Measurements from ENCODE around the gene CCDC88B. TPM values are rescaled to one million over a fixed set of nuclear protein-coding genes. Genes with fewer than 3 reads are reported as not detected.

CCDC88B gene
- total and polyA plus RNA-seq, 4 donors, result 13.6 to 56.8 (median 43.4) TPM

DNA sequence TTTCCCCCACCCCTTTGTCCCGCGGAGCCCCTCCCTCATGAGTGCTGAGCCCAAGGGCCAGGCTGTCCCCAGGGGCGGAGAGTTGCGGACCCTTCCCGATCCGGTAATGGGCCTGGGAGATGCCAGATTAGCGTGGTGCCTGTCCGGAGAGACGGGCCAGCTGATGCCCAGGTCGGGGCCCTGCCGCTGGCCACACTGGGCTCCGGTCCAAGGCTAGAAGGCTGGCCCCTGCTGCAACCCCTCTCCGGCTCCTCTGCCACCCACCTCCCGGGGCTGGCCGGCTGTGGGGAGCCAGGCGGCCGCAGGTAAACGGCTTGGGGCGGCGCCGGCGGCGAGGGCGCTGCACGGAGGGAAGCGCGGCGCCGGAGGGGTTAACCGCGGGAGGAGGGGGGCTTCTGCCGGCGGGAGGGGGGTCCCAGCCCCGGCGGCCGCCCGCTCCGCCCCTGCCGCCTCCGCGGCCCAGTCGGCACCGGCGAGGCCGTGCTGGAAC, 48.7 kb upstream of the CCDC88B start, which contains the start of gene KCNK4:
Gene KCNK4 (plus strand): TSS at position 41 of the 490 bp plus-strand sequence. CDS start 1,717 bp downstream, outside the sequence.
- H3K4me1 ChIP-seq (ENCODE audit: control insufficient read depth in 5 of 5, insufficient read depth in 5 of 5, low read length in 5 of 5), result peaks cover 0 to 15% (median 0%) of the 10 kb centered on the region in 5 donors
- DNase-seq (no peak), ATAC-seq (ENCODE audit: insufficient read depth, low FRiP score) (no peak)
- H3K9ac ChIP-seq (ENCODE audit: insufficient read depth in 1 of 2, low read length in 2 of 2), result no peak within 1 kb of the TSS
- H3K9me3 ChIP-seq (ENCODE audit: control insufficient read depth in 4 of 4, insufficient read depth in 3 of 4, low read length in 3 of 4), result peaks cover 0 to 5% (median 0%) of the 10 kb centered on the region in 4 donors
- TF ChIP-seq, protein P1, sequence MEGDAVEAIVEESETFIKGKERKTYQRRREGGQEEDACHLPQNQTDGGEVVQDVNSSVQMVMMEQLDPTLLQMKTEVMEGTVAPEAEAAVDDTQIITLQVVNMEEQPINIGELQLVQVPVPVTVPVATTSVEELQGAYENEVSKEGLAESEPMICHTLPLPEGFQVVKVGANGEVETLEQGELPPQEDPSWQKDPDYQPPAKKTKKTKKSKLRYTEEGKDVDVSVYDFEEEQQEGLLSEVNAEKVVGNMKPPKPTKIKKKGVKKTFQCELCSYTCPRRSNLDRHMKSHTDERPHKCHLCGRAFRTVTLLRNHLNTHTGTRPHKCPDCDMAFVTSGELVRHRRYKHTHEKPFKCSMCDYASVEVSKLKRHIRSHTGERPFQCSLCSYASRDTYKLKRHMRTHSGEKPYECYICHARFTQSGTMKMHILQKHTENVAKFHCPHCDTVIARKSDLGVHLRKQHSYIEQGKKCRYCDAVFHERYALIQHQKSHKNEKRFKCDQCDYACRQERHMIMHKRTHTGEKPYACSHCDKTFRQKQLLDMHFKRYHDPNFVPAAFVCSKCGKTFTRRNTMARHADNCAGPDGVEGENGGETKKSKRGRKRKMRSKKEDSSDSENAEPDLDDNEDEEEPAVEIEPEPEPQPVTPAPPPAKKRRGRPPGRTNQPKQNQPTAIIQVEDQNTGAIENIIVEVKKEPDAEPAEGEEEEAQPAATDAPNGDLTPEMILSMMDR (IDR thresholded peaks at IDR 0.05; ENCODE audit: control extremely low read depth, extremely low read depth), result no peak
- WGBS, 2 donors, result 3 to 9% methylated on average over 18 to 45 of the region's 45 CpGs
- H3K27me3 ChIP-seq (ENCODE audit: control insufficient read depth in 3 of 3, insufficient read depth in 3 of 3, low read length in 2 of 3), result peaks cover 0 to 49% (median 39%) of the 10 kb centered on the region in 3 donors
- peak within 1 kb of the TSS; percentile 10 for H3K4me3 ChIP-seq
- H3K27ac ChIP-seq (ENCODE audit: low read depth in 1 of 2, low read length in 1 of 2), result no peak within 1 kb of the TSS
- peaks cover 0 to 3% (median 0%) of the 10 kb centered on the region in 4 donors for H3K36me3 ChIP-seq (ENCODE audit: control insufficient read depth in 4 of 4, insufficient read depth in 4 of 4, low read length in 4 of 4)

DNA sequence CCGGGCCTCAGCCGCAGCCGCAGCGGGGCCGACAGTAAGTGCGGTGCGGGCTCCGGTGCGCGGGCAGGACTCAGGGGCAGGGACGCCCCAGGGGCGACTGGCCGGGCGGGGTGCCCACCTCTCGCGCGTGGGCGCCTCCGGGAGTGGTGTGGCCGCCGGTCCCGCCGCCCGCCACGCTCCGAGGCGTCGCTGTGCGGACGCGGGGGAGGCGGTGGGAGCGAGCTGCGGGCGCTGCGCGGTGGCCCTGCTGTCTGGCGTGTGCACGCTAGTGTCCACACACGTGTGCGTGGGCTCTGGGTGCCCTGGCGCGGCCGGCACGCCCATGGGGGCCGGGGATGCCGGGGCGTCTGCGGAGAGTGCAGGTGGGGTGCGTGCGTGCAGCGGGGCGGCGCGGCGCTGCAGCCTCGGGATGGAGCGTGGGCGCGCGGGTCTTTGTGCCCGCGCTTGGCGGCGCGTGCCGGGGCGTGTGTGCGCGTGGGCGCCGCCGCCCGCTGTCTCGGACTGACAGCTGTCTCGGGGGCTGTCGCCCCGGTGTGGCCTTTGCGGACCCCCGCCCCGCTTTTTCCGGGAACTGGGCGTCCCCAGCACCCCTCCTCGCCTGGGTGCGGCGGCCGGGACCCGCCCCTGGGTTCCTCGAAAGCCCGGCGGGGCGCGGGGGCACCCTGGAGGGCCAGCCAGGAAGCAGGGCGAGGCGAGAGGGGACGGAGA, 48.1 kb upstream of the CCDC88B start:
- H3K36me3 ChIP-seq (ENCODE audit: control insufficient read depth in 4 of 4, insufficient read depth in 4 of 4, low read length in 4 of 4), result peaks cover 0 to 3% (median 0%) of the 10 kb centered on the region in 4 donors
- DNase-seq, result no peak
- H3K9me3 ChIP-seq (ENCODE audit: control insufficient read depth in 4 of 4, insufficient read depth in 3 of 4, low read length in 3 of 4), result peaks cover 0 to 5% (median 0%) of the 10 kb centered on the region in 4 donors
- 0 to 1% methylated on average over 60 to 96 of the region's 96 CpGs for WGBS, 2 donors
- peaks cover 0 to 55% (median 45%) of the 10 kb centered on the region in 3 donors for H3K27me3 ChIP-seq (ENCODE audit: control insufficient read depth in 3 of 3, insufficient read depth in 3 of 3, low read length in 2 of 3)
- H3K4me1 ChIP-seq (ENCODE audit: control insufficient read depth in 5 of 5, insufficient read depth in 5 of 5, low read length in 5 of 5), result peaks cover 0 to 15% (median 0%) of the 10 kb centered on the region in 5 donors
- ATAC-seq (ENCODE audit: insufficient read depth, low FRiP score), result no peak
- TF ChIP-seq, protein P1 (IDR thresholded peaks at IDR 0.05; ENCODE audit: control extremely low read depth, extremely low read depth), result no peak
- H3K9ac ChIP-seq (ENCODE audit: insufficient read depth in 1 of 2, low read length in 2 of 2), result no peak overlapping the region
- H3K27ac ChIP-seq (ENCODE audit: low read depth in 1 of 2, low read length in 1 of 2), result no peak overlapping the region
- peak overlapping the region; percentile 10 for H3K4me3 ChIP-seq

DNA sequence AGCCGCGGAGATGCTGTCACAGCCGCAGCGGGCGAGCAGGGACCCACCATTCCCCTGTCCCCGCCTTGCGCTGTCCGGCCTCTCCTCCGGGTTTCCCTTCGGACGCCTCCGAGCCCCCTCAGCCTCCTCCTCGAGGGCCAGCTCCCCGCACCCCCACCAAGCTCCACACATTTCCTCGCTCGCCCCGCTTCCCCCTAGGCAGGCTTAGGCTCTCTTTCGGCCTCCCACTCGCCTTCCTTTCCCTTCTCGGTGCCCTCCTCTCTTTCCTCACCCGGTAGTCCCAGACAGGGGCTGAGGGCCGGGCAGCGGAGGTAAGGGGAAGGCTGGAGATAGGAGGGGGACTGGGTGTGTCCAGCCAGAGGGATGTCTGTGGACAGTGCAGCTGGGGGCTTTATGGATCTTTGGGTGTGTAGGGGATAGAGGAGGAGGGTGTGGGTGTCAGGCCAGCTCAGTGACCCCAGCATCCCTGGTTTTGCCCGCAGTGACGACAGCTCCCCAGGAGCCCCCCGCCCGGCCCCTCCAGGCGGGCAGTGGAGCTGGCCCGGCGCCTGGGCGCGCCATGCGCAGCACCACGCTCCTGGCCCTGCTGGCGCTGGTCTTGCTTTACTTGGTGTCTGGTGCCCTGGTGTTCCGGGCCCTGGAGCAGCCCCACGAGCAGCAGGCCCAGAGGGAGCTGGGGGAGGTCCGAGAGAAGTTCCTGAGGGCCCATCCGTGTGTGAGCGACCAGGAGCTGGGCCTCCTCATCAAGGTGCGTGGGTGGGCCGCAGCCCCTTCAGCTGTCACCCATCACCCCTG, 47.3 kb upstream of the CCDC88B start:
- 32 to 43% methylated on average over 35 to 42 of the region's 42 CpGs for WGBS, 2 donors
- TF ChIP-seq, protein P1 (IDR thresholded peaks at IDR 0.05; ENCODE audit: control extremely low read depth, extremely low read depth), result no peak
- Histone ChIP-seq H3K27me3 (ENCODE audit: control insufficient read depth in 3 of 3, insufficient read depth in 3 of 3, low read length in 2 of 3) (peaks cover 0 to 63% (median 52%) of the 10 kb centered on the region in 3 donors), H3K4me3 (no peak overlapping the region), H3K9me3 (ENCODE audit: control insufficient read depth in 4 of 4, insufficient read depth in 3 of 4, low read length in 3 of 4) (peaks cover 0 to 5% (median 0%) of the 10 kb centered on the region in 4 donors), H3K9ac (ENCODE audit: insufficient read depth in 1 of 2, low read length in 2 of 2) (no peak overlapping the region), H3K4me1 (ENCODE audit: control insufficient read depth in 5 of 5, insufficient read depth in 5 of 5, low read length in 5 of 5) (peaks cover 0 to 15% (median under 1%) of the 10 kb centered on the region in 5 donors), H3K36me3 (ENCODE audit: control insufficient read depth in 4 of 4, insufficient read depth in 4 of 4, low read length in 4 of 4) (peaks cover 0 to 1% (median 0%) of the 10 kb centered on the region in 4 donors), H3K27ac (ENCODE audit: low read depth in 1 of 2, low read length in 1 of 2) (no peak overlapping the region)
- no peak for ATAC-seq (ENCODE audit: insufficient read depth, low FRiP score)
- peak in 1 of 3 donors; percentile 14 for DNase-seq

All from lung (tissue), 12 donors.